A549 treated with CORT108297 at 1 μM for 4 hours (cell line): ENCODE results near the gene H3-3A. TPM values are rescaled to one million over a fixed set of nuclear protein-coding genes. Genes with fewer than 3 reads are reported as not detected.

Source experiments
- total RNA-seq: library from RNA; stranded (reverse); fragments of 200-300 nt; extraction: Qiagen RNA extraction; gene quantifications from 5 replicates; pipeline ENCODE4 v1.2.3, GENCODE V29; 2022

The H3-3A gene
- total RNA-seq, result 417 to 460 TPM (median 430 TPM) in 5 replicates

GRCh38 chr1:226062558-226063223 is at the start of gene H3-3A:
TSS of gene H3-3A (plus strand) at chr1:226062716. CDS start at chr1:226064352, 1,636 bp downstream.

Other genes starting within 250 kb of the H3-3A start
- 5.1 to 8.0 TPM (median 7.1 TPM) in 5 replicates for gene TMEM63A, start 180.3 kb upstream of the H3-3A start, total RNA-seq
- 0.15 to 0.54 TPM (median 0.46 TPM) in 5 replicates for gene LEFTY1, start 173.6 kb upstream of the H3-3A start, total RNA-seq
- gene PYCR2, start 138.5 kb upstream of the H3-3A start, total RNA-seq, result 49.2 to 65.6 TPM (median 63.2 TPM) in 5 replicates
- gene LEFTY2, start 121.5 kb upstream of the H3-3A start, total RNA-seq, result 0.04 to 0.26 TPM (median 0.13 TPM) in 3 of 5 replicates, not detected in the others
- 5.9 to 9.3 TPM (median 7.2 TPM) in 5 replicates for gene SDE2, start 63.4 kb upstream of the H3-3A start, total RNA-seq
- 21.4 to 29.6 TPM (median 25.7 TPM) in 5 replicates for gene ACBD3, start 124.0 kb downstream of the H3-3A start, total RNA-seq
- gene MIXL1, start 160.9 kb downstream of the H3-3A start, total RNA-seq, result 0.04 to 0.18 TPM (median 0.09 TPM) in 5 replicates
- 6.1 to 8.0 TPM (median 7.3 TPM) in 5 replicates for gene LIN9, start 246.4 kb downstream of the H3-3A start, total RNA-seq